H1 (cell line): Measurements from ENCODE around the gene ABCC11. TPM values are rescaled to one million over a fixed set of nuclear protein-coding genes. Genes with fewer than 3 reads are reported as not detected.

Experiments used
- CTCF ChIA-PET: fragments of 300-600 bp; sonication (Branson Sonifier 250); formaldehyde crosslinking; loops from one replicate; lab custom pipeline; 2021; ENCODE audit not compliant: partially characterized antibody; lab: Charles Lee
- POLR2A ChIA-PET: fragments of 300-600 bp; sonication (Branson Sonifier 250); formaldehyde crosslinking; loops from one replicate; lab custom pipeline; 2021; ENCODE audit warnings: inconsistent platforms; ENCODE audit not compliant: partially characterized antibody; lab: Charles Lee
- DNase-seq, 2 experiments: peaks; one replicate each; pipeline versions ENCODE4 v3.0.0 to v3.0.0-alpha.2; 2010 to 2022; ENCODE audit warnings: low spot score in 2 of 2, low read depth in 1 of 2, mixed read lengths in 1 of 2
- FAIRE-seq: peaks from 2 replicates; lab custom pipeline; 2011; peaks lifted over from hg19 to GRCh38; lab: Jason Lieb, UNC
- H2AFZ ChIP-seq: 2 replicates; pipeline ENCODE4 v1.8.1; 2012; ENCODE audit warnings: low read length, inconsistent platforms
- H2AK5ac ChIP-seq: 2 replicates; pipeline ENCODE4 v1.6.1; 2013; ENCODE audit warnings: low read depth, low read length
- H2BK120ac ChIP-seq: replicated peaks from 2 replicates; pipeline ENCODE3; 2013; ENCODE audit warnings: low read depth, low read length, inconsistent platforms
- H2BK12ac ChIP-seq: 2 replicates; pipeline ENCODE4 v1.6.1; 2013; ENCODE audit warnings: low read depth, low read length
- H2BK15ac ChIP-seq: 2 replicates; pipeline ENCODE4 v1.6.1; 2013; ENCODE audit warnings: low read length
- H2BK20ac ChIP-seq: 2 replicates; pipeline ENCODE4 v1.6.1; 2013; ENCODE audit warnings: low read length
- H2BK5ac ChIP-seq: 2 replicates; pipeline ENCODE4 v1.6.1; 2013; ENCODE audit warnings: low read depth, low read length
- H3K14ac ChIP-seq: 2 replicates; pipeline ENCODE4 v1.6.1; 2013; ENCODE audit warnings: inconsistent platforms; ENCODE audit not compliant: insufficient read length
- H3K18ac ChIP-seq: 2 replicates; pipeline ENCODE4 v1.6.1; 2013; ENCODE audit warnings: low read length; ENCODE audit errors: extremely low read depth
- H3K23ac ChIP-seq: 2 replicates; pipeline ENCODE4 v1.6.1; 2013; ENCODE audit warnings: inconsistent platforms; ENCODE audit not compliant: insufficient read length
- H3K23me2 ChIP-seq: 2 replicates; pipeline ENCODE4 v1.6.1; 2013; ENCODE audit warnings: low read depth, low read length
- H3K27ac ChIP-seq: 2 replicates; pipeline ENCODE4 v1.6.1; 2011; ENCODE audit warnings: low read depth, low read length, inconsistent platforms
- H3K27me3 ChIP-seq, 4 experiments: replicated peaks in 1 of 4; 1 replicate in 1 of 4; 2 replicates in 3 of 4; pipeline versions ENCODE4 v1.6.1 to v1.8.1; 2011 to 2013; ENCODE audit warnings: low read length in 3 of 4, mild to moderate bottlenecking in 3 of 4, inconsistent platforms in 2 of 4, mixed read lengths in 2 of 4, moderate library complexity in 1 of 4; ENCODE audit not compliant: control insufficient read depth in 3 of 4, insufficient read depth in 3 of 4; ENCODE audit errors: extremely low read depth in 1 of 4
- H3K36me3 ChIP-seq, 4 experiments: 2 replicates each; pipeline versions ENCODE4 v1.6.1 to v1.8.1; 2011 to 2013; ENCODE audit warnings: mild to moderate bottlenecking in 4 of 4, low read length in 3 of 4, moderate library complexity in 2 of 4, control low read depth in 1 of 4, inconsistent platforms in 1 of 4; ENCODE audit not compliant: insufficient read depth in 4 of 4, control insufficient read depth in 2 of 4
- H3K4ac ChIP-seq: replicated peaks from 2 replicates; pipeline ENCODE3; 2013; ENCODE audit warnings: low read length, low read depth, mixed read lengths, inconsistent platforms; ENCODE audit not compliant: insufficient read length
- H3K4me1 ChIP-seq, 4 experiments: replicated peaks in 1 of 4; 1 replicate in 1 of 4; 2 replicates in 3 of 4; pipeline versions ENCODE4 v1.6.1 to v1.8.1; 2011 to 2013; ENCODE audit warnings: low read length in 3 of 4, inconsistent platforms in 2 of 4, mixed read lengths in 1 of 4; ENCODE audit not compliant: insufficient read depth in 4 of 4, control insufficient read depth in 3 of 4
- H3K4me2 ChIP-seq, 2 experiments: 2 replicates each; pipeline versions ENCODE4 v1.6.1 to v1.8.1; 2011 to 2013; ENCODE audit warnings: low read depth in 2 of 2, low read length in 2 of 2, control low read depth in 1 of 2, inconsistent platforms in 1 of 2, mild to moderate bottlenecking in 1 of 2; ENCODE audit not compliant: insufficient read depth in 1 of 2
- H3K4me3 ChIP-seq, 4 experiments: fragments of 200-600, 300-600 bp in 1 of 4; sonication (generic), shearing (Covaris generic), sonication (Bioruptor Twin) in 1 of 4; 2 replicates each; pipeline versions ENCODE4 v1.5.1 to v1.8.1; 2011 to 2016; ENCODE audit warnings: low read length in 4 of 4, low read depth in 3 of 4, control low read depth in 2 of 4, inconsistent platforms in 2 of 4, mild to moderate bottlenecking in 2 of 4, mixed read lengths in 1 of 4, moderate library complexity in 1 of 4; ENCODE audit not compliant: insufficient read depth in 2 of 4; ENCODE audit errors: extremely low read depth in 1 of 4
- H3K56ac ChIP-seq: replicated peaks from 2 replicates; pipeline ENCODE3; 2013; ENCODE audit warnings: low read depth, mild to moderate bottlenecking, mixed read lengths, low read length, inconsistent platforms; ENCODE audit not compliant: insufficient read length
- H3K79me1 ChIP-seq: 2 replicates; pipeline ENCODE4 v1.6.1; 2013; ENCODE audit warnings: low read depth, low read length, control low read depth
- H3K79me2 ChIP-seq, 2 experiments: 2 replicates each; pipeline versions ENCODE4 v1.6.1 to v1.8.1; 2012 to 2013; ENCODE audit warnings: low read length in 2 of 2, mild to moderate bottlenecking in 2 of 2, inconsistent platforms in 1 of 2; ENCODE audit not compliant: insufficient read depth in 2 of 2, control insufficient read depth in 1 of 2
- H3K9ac ChIP-seq, 4 experiments: replicated peaks in 1 of 4; 1 replicate in 1 of 4; 2 replicates in 3 of 4; pipeline versions ENCODE4 v1.6.1 to v1.8.1; 2011 to 2013; ENCODE audit warnings: low read depth in 3 of 4, low read length in 3 of 4, control low read depth in 2 of 4, mild to moderate bottlenecking in 2 of 4, moderate library complexity in 2 of 4, inconsistent platforms in 1 of 4; ENCODE audit errors: extremely low read depth in 1 of 4
- H3K9me3 ChIP-seq, 2 experiments: 2 replicates each; pipeline versions ENCODE4 v1.6.1 to v1.8.1; 2012 to 2013; ENCODE audit warnings: mild to moderate bottlenecking in 2 of 2, moderate library complexity in 2 of 2, control low read depth in 1 of 2, inconsistent platforms in 1 of 2, low read depth in 1 of 2, low read length in 1 of 2, mixed read lengths in 1 of 2; ENCODE audit not compliant: insufficient read depth in 2 of 2
- H4K20me1 ChIP-seq, 2 experiments: replicated peaks in 1 of 2; 2 replicates each; pipeline versions ENCODE3 to v1.8.1; 2011 to 2013; ENCODE audit warnings: inconsistent platforms in 2 of 2, low read length in 2 of 2, mild to moderate bottlenecking in 1 of 2; ENCODE audit not compliant: insufficient read depth in 2 of 2, control insufficient read depth in 1 of 2
- H4K5ac ChIP-seq: 2 replicates; pipeline ENCODE4 v1.6.1; 2013; ENCODE audit warnings: low read length, low read depth, mixed read lengths, inconsistent platforms; ENCODE audit not compliant: insufficient read length
- H4K8ac ChIP-seq: 2 replicates; pipeline ENCODE4 v1.8.0; 2013; ENCODE audit warnings: mild to moderate bottlenecking, moderate library complexity, low read length, inconsistent platforms; ENCODE audit not compliant: insufficient read depth; ENCODE audit errors: extremely low read depth
- H4K91ac ChIP-seq: replicated peaks from 2 replicates; pipeline ENCODE3; 2013; ENCODE audit warnings: low read length, mixed read lengths, inconsistent platforms; ENCODE audit not compliant: insufficient read length
- BCL11A ChIP-seq, 2 experiments: IDR thresholded peaks; one replicate each; pipeline ENCODE4 v1.6.1; 2011; ENCODE audit warnings: low read depth in 2 of 2, low read length in 2 of 2, mild to moderate bottlenecking in 2 of 2
- CREB1 ChIP-seq: IDR thresholded peaks from 2 replicates; pipeline ENCODE4 v1.6.1; 2012; ENCODE audit warnings: inconsistent platforms
- GTF2F1 ChIP-seq: IDR thresholded peaks from 2 replicates; pipeline ENCODE4 v1.6.1; 2012; ENCODE audit warnings: low read depth, low read length, improper control_type of control experiment, borderline replicate concordance
- HDAC6 ChIP-seq: IDR thresholded peaks from one replicate; pipeline ENCODE4 v1.7.1; 2012; ENCODE audit warnings: low read depth, mild to moderate bottlenecking, inconsistent platforms, low read length, moderate library complexity
- RBBP5 ChIP-seq: IDR thresholded peaks from 2 replicates; pipeline ENCODE4 v1.7.1; 2012; ENCODE audit warnings: low read depth, mild to moderate bottlenecking, inconsistent platforms, low read length, moderate library complexity, borderline replicate concordance
- SIRT6 ChIP-seq: IDR thresholded peaks from one replicate; pipeline ENCODE4 v1.7.1; 2012; ENCODE audit warnings: low read length, inconsistent platforms
- TCF12 ChIP-seq: IDR thresholded peaks from 2 replicates; pipeline ENCODE4 v1.6.1; 2011; ENCODE audit warnings: low read depth, mild to moderate bottlenecking, low read length
- polyA plus RNA-seq, 7 experiments: library from polyadenylated mRNA; depleted of rRNA in 3 of 7; stranded (reverse) in 5 of 7; unstranded in 2 of 7; fragments of >200 nt in 5 of 7; fragments of 200-250 nt in 2 of 7; gene quantifications; 1 replicate in 5 of 7; 2 replicates in 1 of 7; 4 replicates in 1 of 7; pipeline versions ENCODE4 v1.2.1 to v1.2.3, GENCODE V29; 2011 to 2013; ENCODE audit warnings: missing spikeins in 2 of 7, mixed read lengths in 2 of 7
- total RNA-seq: library from RNA; stranded (reverse); fragmentation: NEBNext Ultra II Directional; extraction: Animal tissue kit (Norgen Biotek cat#: 25700); gene quantifications from 2 replicates; pipeline ENCODE4 v1.2.1, GENCODE V29; 2021
- TF ChIP-seq, protein P1 (sequence below): IDR thresholded peaks from 2 replicates; pipeline ENCODE4 v1.6.1; 2011; ENCODE audit warnings: low read depth, mild to moderate bottlenecking, low read length; ENCODE audit not compliant: insufficient read depth

ABCC11 gene
- total and polyA plus RNA-seq, 2 of the 8 experiments (the other 6 are each of a cell fraction or from before 2014, with no cell fraction given), result 0.06 TPM; not detected in 1

DNA sequence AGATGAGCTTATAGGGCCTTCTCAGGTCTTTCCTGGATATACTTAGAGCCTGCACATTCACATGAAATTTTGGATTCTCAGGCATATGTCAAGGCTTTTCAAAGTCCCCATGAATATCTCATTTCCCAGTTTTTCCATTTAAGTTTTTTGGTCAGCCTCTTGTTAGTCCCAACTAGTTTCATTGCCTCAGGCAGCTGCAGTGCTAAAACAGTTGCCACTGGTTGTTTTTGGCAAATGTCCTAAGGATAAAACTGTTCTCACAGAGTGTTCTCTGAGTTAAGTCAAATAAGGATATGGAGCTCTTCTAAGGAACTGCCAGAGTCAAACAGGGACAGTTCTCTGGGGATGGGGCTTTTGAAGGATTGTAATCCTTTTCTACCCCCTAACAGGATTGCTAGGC, 39.9 kb upstream of the ABCC11 start:
- Histone ChIP-seq H3K23me2 (no peaks in the 10 kb centered on the region), H3K9me3 (peaks cover 9 to 11% of the 10 kb centered on the region in 2 experiments), H3K27me3 (no peaks in the 10 kb centered on the region), H3K18ac (no peak overlapping the region), H2BK15ac (no peak overlapping the region), H3K4me3 (no peak overlapping the region), H2AK5ac (no peak overlapping the region), H4K20me1 (no peaks in the 10 kb centered on the region), H2AFZ (no peak overlapping the region), H3K4me1 (peaks cover 0 to 5% (median 0%) of the 10 kb centered on the region in 4 experiments; a peak in 1 of 7 replicates), H2BK12ac (no peak overlapping the region), H3K79me2 (no peaks in the 10 kb centered on the region), H2BK5ac (no peak overlapping the region), H3K79me1 (no peaks in the 10 kb centered on the region), H4K5ac (no peak overlapping the region), H2BK20ac (no peak overlapping the region), H3K36me3 (peaks cover 0 to 14% (median 3%) of the 10 kb centered on the region in 4 experiments; a peak in 3 of 8 replicates), H3K27ac (no peak overlapping the region), H3K4me2 (no peak overlapping the region), H4K8ac (no peak overlapping the region), H2BK120ac (no peak overlapping the region), H4K91ac (no peak overlapping the region), H3K4ac (no peak overlapping the region), H3K14ac (no peak overlapping the region), H3K56ac (no peak overlapping the region), H3K9ac (no peak overlapping the region), H3K23ac (no peak overlapping the region)
- ChIA-PET CTCF (interaction anchor here (0.6 kb wide), 1 partner anchor 207 kb away, joined by 3 read pairs; no protein-coding TSS in a partner anchor), POLR2A (interaction anchor here (0.7 to 1.2 kb wide), 2 partner anchors 8 to 13 kb away, joined by 3 read pairs; no protein-coding TSS in a partner anchor)
- TF ChIP-seq BCL11A (IDR thresholded peaks at IDR 0.05; ENCODE audit: low read depth in 2 of 2, low read length in 2 of 2), result no peak
- TF ChIP-seq SIRT6, result no peak
- TF ChIP-seq GTF2F1, result no peak
- TF ChIP-seq TCF12, result no peak
- TF ChIP-seq, protein P1, sequence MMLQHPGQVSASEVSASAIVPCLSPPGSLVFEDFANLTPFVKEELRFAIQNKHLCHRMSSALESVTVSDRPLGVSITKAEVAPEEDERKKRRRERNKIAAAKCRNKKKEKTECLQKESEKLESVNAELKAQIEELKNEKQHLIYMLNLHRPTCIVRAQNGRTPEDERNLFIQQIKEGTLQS, result no peak
- no peak for TF ChIP-seq HDAC6
- no peak for TF ChIP-seq CREB1
- TF ChIP-seq RBBP5, result no peak
- DNase-seq (no peak), FAIRE-seq (no peak)
